Measurements from ENCODE around the gene HIPK2. TPM values are rescaled to one million over a fixed set of nuclear protein-coding genes. Genes with fewer than 3 reads are reported as not detected.

The HIPK2 gene
- total and polyA plus RNA-seq, 10 of the 15 experiments (the other 5 are each of a cell fraction or from before 2014, with no cell fraction given): 1.7 to 39.0 (median 9.4) TPM

- TF ChIP-seq TCF12 (IDR thresholded peaks at IDR 0.05; ENCODE audit: low read depth, low read length) (no peak), RB1 (IDR thresholded peaks at IDR 0.05; ENCODE audit: borderline replicate concordance) (no peak)
Measured at GRCh38 chr7:139538881-139539635, 238.7 kb downstream of the HIPK2 start (continued).

GRCh38 chr7:139536152-139536551 is 241.6 kb downstream of the HIPK2 start:
- Histone ChIP-seq H3K36me3 (ENCODE audit: control insufficient read depth in 2 of 2, insufficient read depth in 2 of 2, low read length in 1 of 2) (no peaks in the 10 kb centered on the region), H3K27ac (ENCODE audit: control insufficient read depth, insufficient read depth) (no peak overlapping the region), H3K27me3 (replicated peaks in 1 of 2; ENCODE audit: control insufficient read depth in 2 of 2, insufficient read depth in 2 of 2, low read length in 1 of 2) (no peaks in the 10 kb centered on the region), H3K4me1 (ENCODE audit: control insufficient read depth, insufficient read depth, low read length) (no peaks in the 10 kb centered on the region), H3K4me3 (no peak overlapping the region), H2AFZ (ENCODE audit: control insufficient read depth, low read depth, low read length) (no peak overlapping the region), H3K4me2 (ENCODE audit: control insufficient read depth, insufficient read depth) (no peak overlapping the region), H3K9me3 (replicated peaks; ENCODE audit: control insufficient read depth, insufficient read depth, low read length) (no peaks in the 10 kb centered on the region), H3K79me2 (ENCODE audit: control insufficient read depth, insufficient read depth, low read length) (no peaks in the 10 kb centered on the region), H4K20me1 (ENCODE audit: control insufficient read depth, insufficient read depth) (no peaks in the 10 kb centered on the region), H3K9ac (ENCODE audit: control insufficient read depth, insufficient read depth, low read length) (no peak overlapping the region)
- POLR2A ChIA-PET: interaction anchor here (0.7 kb wide), 1 partner anchor 9 kb away, joined by 5 read pairs; no protein-coding TSS in a partner anchor
- no TSS peak for BruUV-seq (replicated peaks)
- CTCF ChIA-PET: no interaction called here
- SMC1A ChIA-PET (ENCODE audit: uncharacterized antibody, unreplicated experiment): no interaction called here
- intact Hi-C loops (cut with micrococcal nuclease; ENCODE audit: unreplicated experiment): no loop called here
- DNase-seq (ENCODE audit: low read depth, low spot score): no peak
- no peak for ATAC-seq
- FAIRE-seq: no peak
- RAD21 ChIA-PET (ENCODE audit: unreplicated experiment): no interaction called here
- in situ Hi-C loops (cut with MboI): no loop called here
- 62% methylated on average over 8 of the region's 8 CpGs for WGBS (ENCODE audit: insufficient coverage, insufficient replicate concordance, low lambda C conversion rate, missing lambda C conversion rate)
- TF ChIP-seq CHD4 (IDR thresholded peaks at IDR 0.05) (no peak), ESRRA (IDR thresholded peaks at IDR 0.05; ENCODE audit: low read length) (no peak), PRDM15 (CRISPR knock-in tag; IDR thresholded peaks at IDR 0.05) (no peak), WRNIP1 (IDR thresholded peaks at IDR 0.05; ENCODE audit: borderline replicate concordance, low read depth, low read length) (no peak), NR2C1 (IDR thresholded peaks at IDR 0.05) (no peak), MEF2B (IDR thresholded peaks at IDR 0.05; ENCODE audit: partially characterized antibody, poor library complexity, severe bottlenecking) (no peak), NR2F1 (conservative IDR thresholded peaks at IDR 0.05) (no peak), ZNF384 (IDR thresholded peaks at IDR 0.05; ENCODE audit: borderline replicate concordance, low read depth, low read length) (no peak), SKIL (IDR thresholded peaks at IDR 0.05; ENCODE audit: low read depth, poor library complexity, severe bottlenecking) (no peak), FOS (IDR thresholded peaks at IDR 0.05; ENCODE audit: borderline replicate concordance, extremely low read depth, insufficient read length) (no peak), IKZF2 (IDR thresholded peaks at IDR 0.05) (no peak), E2F8 (IDR thresholded peaks at IDR 0.05; ENCODE audit: low read depth, partially characterized antibody) (no peak)

Data from GM12878 (cell line).